ENCODE measurements around the gene PTS. TPM values are rescaled to one million over a fixed set of nuclear protein-coding genes. Genes with fewer than 3 reads are reported as not detected.

The PTS gene
- polyA plus RNA-seq, 3 donors: 11.8 to 25.0 (median 14.0) TPM

GRCh38 chr11:112270551-112271180, 44.4 kb downstream of the PTS start:
- intact Hi-C loops (cut with micrococcal nuclease): no loop called here
- Mint-ChIP-seq H3K4me3 (no peak overlapping the region), H3K27me3 (ENCODE audit: low read depth in 3 of 3) (peaks cover 0 to 3% (median 2%) of the 10 kb centered on the region in 3 donors), H3K9me3 (peaks cover 0 to 2% (median 0%) of the 10 kb centered on the region in 7 donors), H3K36me3 (peaks cover 0 to 3% of the 10 kb centered on the region in 2 donors), H3K27ac (no peak overlapping the region), H3K4me1 (no peaks in the 10 kb centered on the region)
- Histone ChIP-seq H3K4me2 (replicated peaks; ENCODE audit: extremely low read depth, low read length, poor library complexity, severe bottlenecking) (no peak overlapping the region), H3K27me3 (ENCODE audit: control insufficient read depth in 2 of 2, insufficient read depth in 2 of 2, low read length in 2 of 2) (no peaks in the 10 kb centered on the region), H3K79me2 (ENCODE audit: insufficient read depth, low read length) (no peaks in the 10 kb centered on the region), H3K4me1 (ENCODE audit: control insufficient read depth in 1 of 2, insufficient read depth in 2 of 2, low read length in 2 of 2) (peaks cover 0 to 6% of the 10 kb centered on the region in 2 donors), H3K9ac (ENCODE audit: insufficient read depth, low read length, poor library complexity, severe bottlenecking) (no peak overlapping the region), H4K20me1 (ENCODE audit: insufficient read depth, low read length) (no peaks in the 10 kb centered on the region), H3K36me3 (replicated peaks in 1 of 2; ENCODE audit: control insufficient read depth in 1 of 2, insufficient read depth in 2 of 2, low read length in 2 of 2) (no peaks in the 10 kb centered on the region), H3K9me3 (replicated peaks in 1 of 2; ENCODE audit: control insufficient read depth in 1 of 2, insufficient read depth in 1 of 2, low read length in 2 of 2) (no peaks in the 10 kb centered on the region), H3K4me3 (replicated peaks in 1 of 3; ENCODE audit: low read depth in 2 of 3, low read length in 3 of 3) (no peak overlapping the region), H3K27ac (ENCODE audit: low read depth in 1 of 2, low read length in 2 of 2) (no peak overlapping the region), H2AFZ (ENCODE audit: insufficient read depth, low read depth, low read length, poor library complexity, severe bottlenecking) (no peak overlapping the region)
- no peak for TF ChIP-seq CTCF (IDR thresholded peaks at IDR 0.05)
- no peak for DNase-seq
- WGBS (ENCODE audit: insufficient coverage): 91% methylated on average over 6 of the region's 12 CpGs

- Histone ChIP-seq H3K36me3 (replicated peaks in 1 of 2; ENCODE audit: control insufficient read depth in 1 of 2, insufficient read depth in 2 of 2, low read length in 2 of 2) (no peaks in the 10 kb centered on the region), H3K4me3 (replicated peaks in 1 of 3; ENCODE audit: low read depth in 2 of 3, low read length in 3 of 3) (no peak overlapping the region), H3K27me3 (ENCODE audit: control insufficient read depth in 2 of 2, insufficient read depth in 2 of 2, low read length in 2 of 2) (no peaks in the 10 kb centered on the region), H4K20me1 (ENCODE audit: insufficient read depth, low read length) (no peaks in the 10 kb centered on the region), H3K79me2 (ENCODE audit: insufficient read depth, low read length) (no peaks in the 10 kb centered on the region), H2AFZ (ENCODE audit: insufficient read depth, low read depth, low read length, poor library complexity, severe bottlenecking) (no peak overlapping the region), H3K4me2 (replicated peaks; ENCODE audit: extremely low read depth, low read length, poor library complexity, severe bottlenecking) (no peak overlapping the region), H3K27ac (ENCODE audit: low read depth in 1 of 2, low read length in 2 of 2) (no peak overlapping the region), H3K4me1 (ENCODE audit: control insufficient read depth in 1 of 2, insufficient read depth in 2 of 2, low read length in 2 of 2) (peaks cover 0 to 6% of the 10 kb centered on the region in 2 donors), H3K9ac (ENCODE audit: insufficient read depth, low read length, poor library complexity, severe bottlenecking) (no peak overlapping the region), H3K9me3 (replicated peaks in 1 of 2; ENCODE audit: control insufficient read depth in 1 of 2, insufficient read depth in 1 of 2, low read length in 2 of 2) (no peaks in the 10 kb centered on the region)
- DNase-seq: no peak
- Mint-ChIP-seq H3K36me3 (peaks cover 0 to 3% of the 10 kb centered on the region in 2 donors), H3K4me3 (no peak overlapping the region), H3K4me1 (no peaks in the 10 kb centered on the region), H3K27me3 (ENCODE audit: low read depth in 3 of 3) (peaks cover 0 to 4% (median 3%) of the 10 kb centered on the region in 3 donors), H3K27ac (no peak overlapping the region), H3K9me3 (peaks cover 0 to 2% (median 0%) of the 10 kb centered on the region in 7 donors)
- 85% methylated on average over 2 of the region's 4 CpGs for WGBS (ENCODE audit: insufficient coverage)
- no peak for TF ChIP-seq CTCF (IDR thresholded peaks at IDR 0.05)
- intact Hi-C loops (cut with micrococcal nuclease): no loop called here
These were observed 45.0 kb downstream of the PTS start for GRCh38 chr11:112271242-112271641.

All from CD14-positive monocyte (primary cell).